Posterior vena cava (tissue), 2 donors: Measurements from ENCODE around the gene PLCL2. TPM values are rescaled to one million over a fixed set of nuclear protein-coding genes. Genes with fewer than 3 reads are reported as not detected.

Experiments used
- DNase-seq: peaks from one replicate; pipeline ENCODE4 v3.0.0-alpha.2; 2020; ENCODE audit warnings: low spot score
- intact Hi-C, 2 donors: fragments of 100-400 bp; cut with DNase I; formaldehyde crosslinking; loops; one replicate each; pipeline versions ENCODE4 v1.14.1 to v1.14.2; 2022 to 2023
- total RNA-seq, 2 donors: library from RNA; stranded (reverse); fragmentation: NEBNext Ultra II Directional; extraction: Animal tissue kit (Norgen Biotek cat#: 25700); gene quantifications; one replicate each; pipeline ENCODE4 v1.2.1, GENCODE V29; 2021
- donor health status: DM: yes; HTN: yes; CAD: no.
- donor health status: DM: yes; HTN: yes; CAD: no.

The PLCL2 gene
- total RNA-seq, 2 donors from 2014 or later = 11.9 TPM

DNA sequence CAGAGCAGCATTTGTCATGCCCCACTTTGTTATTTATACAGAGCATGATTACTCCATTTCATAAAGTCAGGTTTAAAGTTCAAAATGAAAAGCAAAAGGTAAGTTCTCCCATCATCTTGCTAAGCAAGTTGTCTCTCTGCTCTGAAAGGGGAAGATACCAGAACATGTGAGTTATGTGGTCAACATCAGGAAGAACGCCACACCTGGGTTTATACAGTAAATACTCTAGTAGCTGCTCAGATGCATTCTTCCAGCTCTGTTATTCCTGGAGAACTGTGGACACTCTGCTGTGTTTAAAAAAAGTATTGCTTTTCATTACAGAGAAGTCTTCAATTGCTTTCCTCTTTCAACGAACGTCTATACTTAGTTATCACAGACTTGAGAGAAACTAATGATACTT is 145.7 kb downstream of the PLCL2 start:
- no peak for DNase-seq
- intact Hi-C loops = loop anchor here (10.0 kb wide), 1 partner anchor 426 kb away; the partner anchor contains the start of gene DAZL (in 2 of the 2)

DNA sequence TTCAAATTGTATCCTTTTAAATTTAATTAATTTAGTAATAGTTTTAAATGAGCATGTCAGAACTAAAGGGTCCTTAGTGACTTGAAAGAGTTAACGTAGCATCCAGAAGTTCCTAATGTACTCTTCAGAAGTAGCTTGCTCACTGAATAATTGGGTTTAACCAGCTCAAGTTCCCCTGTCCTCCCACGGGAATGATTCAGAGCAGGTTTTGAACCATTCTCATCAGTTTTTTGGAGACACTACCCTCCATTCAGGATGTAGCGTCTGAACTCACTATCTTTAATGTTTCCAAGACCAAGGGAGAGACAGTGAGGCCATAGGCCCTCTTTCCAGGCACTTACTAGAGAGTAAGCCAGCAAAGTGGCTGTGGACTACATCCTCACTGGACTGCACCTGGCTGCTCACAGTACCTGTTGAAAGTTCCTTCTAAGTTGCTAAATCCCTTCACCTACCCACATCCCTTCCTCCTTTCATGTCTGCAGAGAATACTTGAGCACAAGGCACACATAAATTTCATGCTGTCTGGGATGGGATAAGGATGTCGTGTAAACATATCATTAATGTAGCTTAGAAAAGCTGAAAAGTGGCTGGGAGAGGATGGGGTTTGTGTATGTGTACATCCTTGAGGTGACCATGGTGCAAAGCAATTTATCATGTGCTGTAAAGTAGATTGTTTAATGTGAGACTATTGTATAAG is 146.3 kb downstream of the PLCL2 start:
- intact Hi-C loops = loop anchor here (10.0 kb wide), 1 partner anchor 426 kb away; the partner anchor contains the start of gene DAZL (in 2 of the 2)
- no peak for DNase-seq

DNA sequence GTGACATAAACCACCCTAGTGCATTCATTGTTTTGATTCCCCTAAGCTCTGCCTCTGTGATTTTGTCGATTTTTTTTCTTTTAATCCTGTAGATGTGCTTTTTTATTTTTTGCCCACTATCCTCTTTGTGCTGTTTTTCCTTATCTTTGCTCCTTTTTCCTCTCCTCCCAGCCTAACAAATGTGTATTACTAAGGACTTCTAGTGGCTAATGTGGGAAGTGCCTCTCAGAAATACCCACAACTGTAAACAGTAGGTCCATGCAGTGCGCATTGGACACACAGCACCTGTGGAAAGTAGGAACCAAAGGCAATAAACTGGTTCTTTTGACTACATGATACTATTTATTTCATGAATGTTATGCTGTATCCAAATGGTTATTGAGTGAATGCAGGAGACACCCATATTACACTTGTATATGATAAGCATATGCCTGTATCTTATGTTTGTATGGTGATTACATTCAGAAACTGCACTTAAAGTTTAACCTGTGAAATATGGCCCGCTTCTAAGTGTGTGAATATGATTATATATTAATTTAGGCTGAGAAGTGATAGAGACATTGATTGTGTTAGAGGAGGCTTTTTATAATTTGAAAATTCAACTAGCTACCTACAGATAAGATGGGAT is 147.8 kb downstream of the PLCL2 start:
- intact Hi-C loops = loop anchor here (10.0 kb wide), 1 partner anchor 428 kb away; the partner anchor contains the start of gene DAZL (in 2 of the 2)
- no peak for DNase-seq

DNA sequence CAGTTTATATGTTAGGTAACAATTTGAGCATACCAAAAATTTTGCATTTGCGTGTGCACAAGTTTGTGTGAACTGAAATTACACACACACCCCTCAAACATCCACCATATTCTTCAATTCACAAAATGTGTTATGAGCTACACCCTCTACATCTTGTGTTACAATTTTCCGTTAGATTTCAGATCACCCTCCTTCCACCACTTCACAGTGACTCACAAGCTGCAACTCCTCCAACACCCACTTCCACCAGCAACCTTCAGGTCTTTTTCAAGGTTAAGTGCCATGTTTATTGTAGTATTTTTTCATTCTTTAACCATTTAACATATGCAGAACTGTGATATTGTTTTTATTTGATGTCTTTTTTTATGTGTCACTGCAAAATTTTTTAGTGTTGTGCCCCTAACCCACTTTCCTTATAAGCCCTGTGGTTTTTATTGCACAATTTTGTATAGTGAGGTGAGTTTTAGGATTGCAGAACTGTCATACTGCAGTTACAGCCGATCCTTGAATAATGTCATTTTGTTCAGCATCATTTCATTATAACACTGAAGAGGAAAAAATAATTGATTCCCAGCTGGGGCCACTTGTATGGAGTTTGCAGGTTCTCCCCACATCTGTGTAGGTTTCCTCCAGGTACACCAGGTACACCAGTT is 148.9 kb downstream of the PLCL2 start:
- no peak for DNase-seq
- intact Hi-C loops = loop anchor here (10.0 kb wide), 1 partner anchor 429 kb away; the partner anchor contains the start of gene DAZL (in 2 of the 2)

DNA sequence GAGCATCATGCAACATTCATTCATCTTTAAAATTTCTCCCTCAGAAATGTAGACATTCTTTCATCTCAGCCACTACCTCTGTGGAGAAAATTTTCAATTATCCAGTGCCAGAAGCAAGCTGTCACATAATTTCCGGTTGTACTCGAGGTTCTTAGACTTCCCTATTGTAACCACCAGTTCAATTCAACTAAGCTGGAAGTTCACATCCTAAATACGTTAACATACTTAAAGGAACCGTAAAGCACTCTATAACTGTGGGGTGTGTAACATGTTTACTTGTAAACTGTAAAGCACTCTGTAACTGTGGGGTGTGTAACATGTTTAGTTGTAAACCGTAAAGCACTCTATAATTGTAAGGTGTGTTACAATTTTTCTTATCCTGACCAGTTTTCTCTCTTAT is 150.3 kb downstream of the PLCL2 start:
- intact Hi-C loops = loop anchor here (10.0 kb wide), 1 partner anchor 430 kb away; the partner anchor contains the start of gene DAZL (in 2 of the 2)
- DNase-seq = no peak

DNA sequence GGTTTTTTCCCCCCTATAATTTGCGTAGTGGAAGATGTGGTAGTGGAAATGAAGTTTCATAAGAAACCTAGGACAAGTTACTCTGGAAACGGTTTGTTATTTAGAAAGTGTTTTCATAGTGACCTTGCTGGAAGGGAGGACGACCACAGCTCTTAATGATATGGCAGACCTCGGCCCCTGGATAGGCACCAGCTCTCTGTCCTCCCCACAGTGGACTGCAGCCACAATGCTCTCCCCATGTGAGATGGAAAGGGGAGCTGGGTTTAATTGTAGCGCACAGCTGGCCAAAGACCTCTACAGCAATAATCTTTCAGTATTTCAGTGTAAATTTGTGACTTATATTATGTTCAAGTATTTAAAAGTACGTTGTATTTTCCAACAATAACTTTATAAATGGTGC is 151.2 kb downstream of the PLCL2 start:
- intact Hi-C loops = loop anchor here (10.0 kb wide), 1 partner anchor 431 kb away; the partner anchor contains the start of gene DAZL (in 2 of the 2)
- DNase-seq = no peak

DNA sequence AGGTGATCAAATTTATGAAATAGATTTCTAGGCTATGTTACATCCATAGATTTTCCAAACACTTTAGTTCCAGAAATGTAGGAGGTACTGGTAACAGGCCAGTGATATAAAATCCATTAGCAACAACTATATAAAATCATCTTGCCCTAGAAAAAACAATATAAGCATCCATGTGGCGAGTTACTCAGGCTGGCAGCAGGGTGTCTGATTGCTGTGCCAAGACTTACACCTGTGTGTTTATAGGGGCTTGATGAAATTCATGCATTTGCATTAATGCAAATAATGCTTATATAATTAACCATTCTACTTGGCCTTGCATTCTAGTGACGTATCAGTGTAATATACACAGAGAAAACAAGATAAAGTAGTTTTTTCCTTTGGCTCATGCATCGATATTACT is 153.4 kb downstream of the PLCL2 start:
- intact Hi-C loops = loop anchor here (10.0 kb wide), 1 partner anchor 433 kb away; the partner anchor contains the start of gene DAZL (in 2 of the 2)
- no peak for DNase-seq

DNA sequence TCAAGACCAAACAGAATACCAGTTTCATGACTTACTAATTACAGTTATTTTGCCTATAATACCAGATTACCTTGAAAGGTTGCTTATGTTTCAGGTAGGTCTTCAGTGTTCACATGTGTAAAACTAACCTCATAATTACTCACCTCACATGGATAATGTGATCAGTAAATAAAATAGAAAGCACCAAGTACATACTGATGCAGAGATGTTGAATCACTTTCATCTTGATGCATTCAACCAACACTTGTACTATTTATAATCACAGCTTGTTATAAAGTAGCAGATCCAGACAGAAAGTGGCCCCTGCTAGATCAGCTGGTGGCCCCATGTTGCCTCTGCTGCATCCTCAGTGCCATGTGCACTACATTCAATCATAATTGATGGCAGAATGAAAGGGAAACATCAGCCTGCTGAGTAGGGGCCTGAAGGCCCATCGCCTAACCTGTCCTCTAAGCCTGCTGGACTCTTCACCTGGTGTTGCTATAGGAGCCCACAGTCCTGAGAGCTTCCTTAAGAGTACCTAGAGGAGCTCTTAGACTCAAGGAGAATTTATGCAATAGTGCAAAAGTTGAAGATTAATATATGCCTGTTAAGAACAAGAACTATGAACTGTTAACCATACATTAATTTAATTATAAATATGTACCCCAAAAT is 154.3 kb downstream of the PLCL2 start:
- DNase-seq = no peak
- intact Hi-C loops = loop anchor here (10.0 kb wide), 1 partner anchor 434 kb away; the partner anchor contains the start of gene DAZL (in 2 of the 2)

DNA sequence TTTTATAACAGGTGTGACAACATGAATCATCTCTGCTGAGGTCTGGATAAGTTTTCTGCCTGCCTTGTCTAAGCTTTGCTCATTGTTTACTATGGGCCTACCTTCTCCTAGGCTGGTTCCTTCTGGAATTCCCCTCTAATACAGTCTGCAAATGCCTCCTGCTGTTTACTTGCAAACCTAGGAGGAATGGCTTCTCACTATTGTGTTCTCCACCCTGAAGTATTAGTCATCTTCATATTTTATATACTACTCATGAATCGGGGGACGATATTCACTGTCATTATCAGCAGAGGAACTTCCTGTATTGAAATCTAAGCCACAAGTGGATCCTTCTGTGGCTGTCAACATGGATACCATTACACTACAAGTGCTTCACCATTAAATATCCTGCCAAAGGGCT is 154.8 kb downstream of the PLCL2 start:
- intact Hi-C loops = loop anchor here (10.0 kb wide), 1 partner anchor 435 kb away; the partner anchor contains the start of gene DAZL (in 2 of the 2)
- DNase-seq = no peak

DNA sequence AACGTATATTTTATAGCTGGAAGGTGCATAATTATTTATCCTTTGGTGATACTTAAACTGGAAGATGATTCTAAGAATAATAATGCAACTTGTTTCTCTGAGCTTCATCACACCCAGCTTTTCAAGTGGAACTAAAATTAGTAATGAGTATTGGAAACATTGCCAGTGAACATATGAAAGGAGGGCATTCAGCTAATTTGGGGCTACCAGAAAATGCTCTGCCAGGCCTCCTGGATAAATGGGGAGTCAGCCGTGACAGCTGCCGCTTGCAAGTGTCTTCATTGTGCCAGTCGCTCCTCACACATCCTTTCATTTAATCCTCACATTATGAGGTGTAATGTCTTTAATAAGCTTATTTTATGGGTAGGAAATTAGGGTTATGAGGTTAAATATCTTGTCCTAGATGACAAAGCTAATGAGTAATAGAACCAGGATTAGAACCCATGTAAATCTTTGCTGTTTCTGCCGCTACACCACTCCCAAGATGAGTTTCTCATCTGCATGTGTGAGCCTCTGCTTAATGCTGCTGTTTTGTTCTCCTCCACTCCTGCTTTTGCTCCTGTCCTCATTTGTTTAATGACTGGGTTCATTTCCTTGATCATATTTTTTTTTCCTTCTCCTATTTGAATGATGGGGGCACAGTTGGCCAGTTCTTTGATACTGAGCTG is 155.7 kb downstream of the PLCL2 start:
- DNase-seq = no peak
- intact Hi-C loops = no loop called here

DNA sequence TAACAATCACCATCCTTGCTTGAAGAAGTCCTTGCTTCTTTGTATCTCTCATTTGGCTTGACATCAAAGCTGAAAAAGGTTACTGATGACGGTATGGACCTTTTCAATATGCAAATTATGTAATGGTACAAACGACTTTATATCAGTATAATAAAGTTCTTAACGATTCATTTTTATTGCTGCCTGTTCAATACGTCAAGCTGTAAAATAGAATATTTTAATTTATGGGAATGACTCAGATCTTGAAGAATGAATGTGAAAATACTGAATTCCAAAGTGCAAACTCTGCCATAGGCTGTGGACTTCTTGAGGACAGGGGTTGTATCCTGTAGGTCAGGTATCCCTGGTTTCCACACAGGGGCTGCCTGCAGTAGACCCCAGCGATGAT is 156.2 kb downstream of the PLCL2 start:
- DNase-seq = no peak
- intact Hi-C loops = no loop called here

DNA sequence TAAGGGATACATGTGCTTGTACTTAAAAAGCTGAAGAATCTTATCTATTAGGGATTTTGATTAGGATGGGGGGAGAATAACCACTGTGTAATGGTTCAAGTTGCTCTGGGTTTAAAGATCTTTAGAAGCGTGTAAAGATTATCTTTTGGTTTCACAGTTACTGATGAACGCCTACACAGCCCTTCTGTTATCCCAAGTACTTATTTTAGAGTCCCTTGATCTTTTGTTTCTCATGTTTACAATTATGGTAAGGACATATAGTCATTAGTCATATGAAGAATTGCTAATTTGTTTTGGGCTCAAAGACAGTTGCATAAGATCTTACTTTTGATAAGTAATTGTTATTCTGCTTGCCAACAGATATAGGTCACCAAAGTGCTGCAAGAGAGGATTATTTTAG is 160.1 kb downstream of the PLCL2 start:
- intact Hi-C loops = no loop called here
- no peak for DNase-seq

DNA sequence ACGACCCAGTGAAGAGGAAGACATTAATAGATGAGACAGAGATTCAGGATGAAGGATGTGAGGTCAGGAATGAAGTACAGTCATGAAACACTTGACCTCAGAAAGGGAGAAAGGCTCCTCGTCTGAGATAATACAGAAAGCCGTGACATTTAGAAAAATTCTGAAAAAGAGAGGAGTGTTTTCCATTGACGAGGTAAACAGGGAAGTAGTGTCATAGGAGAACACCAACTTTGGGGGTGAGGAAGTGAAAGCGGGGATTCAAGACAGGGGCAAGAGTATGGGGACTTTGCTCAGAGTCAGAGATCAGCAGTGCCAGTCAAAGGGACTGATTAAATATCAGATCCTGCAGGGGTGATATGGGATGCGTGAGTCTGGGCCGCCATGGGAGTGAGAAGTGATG is 160.9 kb downstream of the PLCL2 start:
- intact Hi-C loops = no loop called here
- DNase-seq = no peak

DNA sequence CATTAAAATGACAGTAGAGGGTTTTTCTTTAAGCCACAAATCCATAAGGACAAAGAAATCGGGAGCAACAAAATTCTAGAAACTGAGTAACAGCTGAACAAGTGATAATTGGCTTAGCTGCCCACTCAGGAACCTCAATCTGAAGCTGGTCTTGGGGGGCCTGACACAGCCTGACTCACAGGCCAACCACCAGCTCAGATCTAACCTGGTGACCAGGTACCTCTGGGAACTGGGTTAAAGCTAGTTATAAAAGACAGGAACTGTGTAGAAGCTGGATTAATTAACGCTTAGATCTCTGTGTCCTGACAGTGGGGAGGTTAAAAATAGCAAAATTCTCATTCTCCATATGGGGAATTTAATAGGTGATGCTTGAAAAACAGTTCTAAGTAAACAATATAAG is 161.9 kb downstream of the PLCL2 start:
- intact Hi-C loops = no loop called here
- DNase-seq = no peak

DNA sequence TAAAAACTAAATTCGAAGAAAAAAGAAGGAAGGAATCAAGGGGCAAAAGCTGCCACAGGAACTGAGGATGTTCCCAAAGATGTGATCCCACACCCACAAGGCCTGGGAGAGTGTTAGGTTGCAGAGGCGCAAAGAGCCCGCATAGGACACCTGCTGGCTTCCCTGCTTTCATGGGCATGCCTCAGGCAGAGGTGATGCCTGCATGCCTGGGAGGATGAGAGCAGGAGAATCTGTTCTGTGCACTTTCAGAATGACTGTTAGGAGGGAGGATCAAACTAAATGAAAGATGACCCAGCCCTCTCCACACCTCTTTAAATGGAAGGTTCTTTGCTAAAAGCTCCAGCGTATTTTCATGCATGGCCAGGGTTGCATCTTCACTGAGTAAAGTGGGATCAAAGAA is 162.4 kb downstream of the PLCL2 start:
- DNase-seq = no peak
- intact Hi-C loops = no loop called here

DNA sequence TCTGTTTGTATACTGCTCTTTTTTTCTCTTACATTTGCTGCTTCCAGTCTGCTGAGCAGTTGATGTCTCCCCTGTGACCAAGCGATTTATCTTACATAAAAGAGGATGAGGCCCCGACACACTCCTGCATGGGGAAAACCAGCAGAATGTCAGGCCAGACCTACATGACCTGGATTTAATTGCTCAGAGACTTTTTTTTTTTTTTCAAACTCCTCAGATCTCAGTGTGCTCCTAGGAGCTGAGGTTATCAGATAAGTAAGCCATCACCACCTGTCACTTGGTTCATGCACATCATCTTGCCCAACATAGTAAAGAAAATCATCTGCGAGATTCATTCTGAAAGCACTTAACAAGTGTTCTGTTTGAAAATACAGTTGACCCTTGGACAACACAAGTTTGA is 163.1 kb downstream of the PLCL2 start:
- intact Hi-C loops = no loop called here
- no peak for DNase-seq

DNA sequence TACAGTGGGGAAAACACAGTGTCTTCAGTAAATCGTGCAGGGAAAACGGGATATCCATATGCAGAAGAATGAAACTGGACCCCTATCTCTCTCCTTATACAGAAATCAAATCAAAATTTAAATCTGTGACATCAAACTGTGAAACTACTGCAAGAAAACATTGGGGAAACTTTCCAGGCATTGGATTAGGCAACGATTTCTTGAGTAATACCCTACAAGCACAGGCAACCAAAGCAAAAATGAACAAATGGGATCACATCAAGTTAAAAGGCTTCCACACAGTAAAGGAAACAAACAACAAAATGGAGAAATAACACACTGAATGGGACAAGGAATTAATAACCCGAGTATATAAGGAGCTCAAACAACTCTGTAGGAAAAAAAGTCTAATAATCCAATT is 165.3 kb downstream of the PLCL2 start:
- DNase-seq = no peak
- intact Hi-C loops = no loop called here

DNA sequence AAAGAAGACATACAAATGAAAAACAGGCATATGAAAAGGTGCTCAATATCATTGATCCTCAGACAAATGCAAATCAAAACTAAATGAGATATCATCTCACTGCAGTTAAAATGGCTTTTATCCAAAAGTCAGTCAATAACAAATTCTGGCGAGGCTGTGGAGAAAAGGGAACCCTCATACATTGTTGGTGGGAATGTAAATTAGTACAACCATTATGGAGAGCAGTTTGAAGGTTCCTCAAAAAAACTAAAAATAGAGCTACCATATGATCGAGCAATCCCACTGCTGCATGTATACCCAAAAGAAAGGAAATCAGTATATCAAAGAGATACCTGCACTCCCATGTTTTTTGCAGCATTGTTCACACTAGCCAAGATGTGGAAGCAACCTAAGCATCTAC is 165.8 kb downstream of the PLCL2 start:
- intact Hi-C loops = no loop called here
- DNase-seq = no peak

DNA sequence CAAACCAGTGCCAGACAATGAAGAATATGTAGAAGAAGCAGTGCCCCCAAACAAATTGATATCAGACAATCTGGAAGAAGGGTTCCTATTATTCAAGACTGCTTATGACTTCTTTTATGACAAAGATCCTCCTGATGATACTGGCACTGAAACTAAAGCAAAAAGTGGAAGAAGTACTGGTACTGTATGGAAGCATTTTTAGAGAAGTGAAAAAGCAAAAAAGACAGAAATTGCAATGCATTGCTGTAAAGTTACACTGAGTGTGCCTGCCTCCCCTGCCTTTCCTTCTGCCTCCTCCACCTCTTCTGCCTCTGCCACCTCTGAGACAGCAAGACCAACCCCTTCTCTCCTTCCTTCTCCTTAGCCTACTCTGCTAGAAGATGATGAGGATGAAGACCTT is 167.6 kb downstream of the PLCL2 start:
- DNase-seq = no peak
- intact Hi-C loops = no loop called here
